Stimulated activated CD8-positive, alpha-beta memory T cell treated with anti-CD3 and anti-CD28 coated beads, Interleukin-12 subunit alpha, Interleukin-12 subunit beta, amount 100 ng/mL, for 24 hours (primary cell): ENCODE results near the gene KRT85.

Source experiments
- DNase-seq: peaks from one replicate; pipeline ENCODE4 v3.0.0-alpha.2; 2020; ENCODE audit errors: extremely low read depth

The KRT85 gene

DNA sequence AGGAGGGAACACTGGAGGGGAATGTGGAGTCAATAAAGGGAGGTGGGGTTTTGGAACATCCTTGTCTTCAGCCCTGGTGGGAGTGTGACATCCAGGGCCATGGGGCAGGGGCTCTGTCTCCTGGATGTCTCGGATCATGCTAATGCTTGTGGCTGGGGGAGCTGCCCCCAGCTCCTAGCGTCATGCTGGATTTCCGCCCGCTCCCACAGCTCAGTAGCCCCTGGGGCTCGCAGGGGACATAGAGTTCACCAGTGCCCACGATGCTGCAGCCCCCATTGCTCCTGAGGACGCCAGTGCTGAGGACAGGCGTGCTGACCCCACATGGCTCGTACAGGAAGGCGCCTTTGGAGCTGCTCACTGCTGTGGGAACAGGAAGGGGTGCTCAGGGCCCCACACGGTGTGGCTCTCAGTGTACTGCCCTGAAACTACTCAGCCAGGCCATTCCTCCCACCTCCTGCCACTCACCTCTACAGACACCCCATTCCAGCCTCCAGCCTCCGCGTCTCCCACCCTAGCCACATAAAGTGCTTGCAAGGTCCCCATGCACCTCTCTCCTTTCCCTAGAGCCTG lies 27.6 kb upstream of the KRT85 start:
- DNase-seq = no peak

DNA sequence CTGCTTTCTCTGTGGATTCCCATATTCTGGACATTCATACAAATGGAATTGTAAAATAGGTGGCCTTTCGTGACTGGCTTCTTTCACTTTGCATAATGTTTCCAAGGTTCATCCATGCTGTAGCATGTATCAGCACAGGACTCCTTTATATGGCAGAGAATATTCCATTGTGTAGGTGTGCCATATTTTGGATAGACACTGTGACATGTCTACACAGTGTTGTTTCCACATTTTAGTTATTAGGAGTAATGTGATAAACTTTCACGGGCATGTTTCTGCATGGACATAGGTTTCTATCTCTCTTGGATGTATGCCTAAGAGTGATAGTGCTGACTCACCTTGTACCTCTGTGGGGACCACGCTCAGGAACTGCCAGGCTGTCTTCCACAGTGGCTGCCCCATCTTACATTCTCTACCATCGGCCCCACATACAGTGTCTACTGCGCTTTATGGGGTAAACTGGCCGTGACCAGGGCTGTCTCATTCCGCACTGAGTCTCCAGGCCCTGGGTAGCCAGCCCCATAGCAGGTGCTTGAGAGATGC lies 25.3 kb upstream of the KRT85 start:
- no peak for DNase-seq

DNA sequence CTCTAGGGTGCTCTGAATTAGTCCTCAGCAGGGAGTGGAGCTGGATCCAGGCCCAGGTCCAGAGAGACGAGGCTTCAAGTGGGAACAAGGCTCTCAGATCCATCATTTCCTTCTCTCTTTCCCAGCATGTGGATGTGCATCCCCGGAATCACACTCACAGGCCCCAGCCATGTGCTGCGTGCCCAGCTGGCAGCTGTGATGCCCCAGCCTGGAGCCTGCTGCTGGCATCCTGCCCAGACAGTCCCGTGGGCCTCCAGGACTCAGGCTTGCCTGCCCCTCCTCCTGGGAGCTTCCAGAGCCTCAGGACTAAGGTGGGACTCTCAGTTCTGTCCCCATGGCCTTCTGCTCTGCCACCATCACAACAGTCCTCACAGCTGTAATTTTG lies 24.3 kb upstream of the KRT85 start:
- no peak for DNase-seq

DNA sequence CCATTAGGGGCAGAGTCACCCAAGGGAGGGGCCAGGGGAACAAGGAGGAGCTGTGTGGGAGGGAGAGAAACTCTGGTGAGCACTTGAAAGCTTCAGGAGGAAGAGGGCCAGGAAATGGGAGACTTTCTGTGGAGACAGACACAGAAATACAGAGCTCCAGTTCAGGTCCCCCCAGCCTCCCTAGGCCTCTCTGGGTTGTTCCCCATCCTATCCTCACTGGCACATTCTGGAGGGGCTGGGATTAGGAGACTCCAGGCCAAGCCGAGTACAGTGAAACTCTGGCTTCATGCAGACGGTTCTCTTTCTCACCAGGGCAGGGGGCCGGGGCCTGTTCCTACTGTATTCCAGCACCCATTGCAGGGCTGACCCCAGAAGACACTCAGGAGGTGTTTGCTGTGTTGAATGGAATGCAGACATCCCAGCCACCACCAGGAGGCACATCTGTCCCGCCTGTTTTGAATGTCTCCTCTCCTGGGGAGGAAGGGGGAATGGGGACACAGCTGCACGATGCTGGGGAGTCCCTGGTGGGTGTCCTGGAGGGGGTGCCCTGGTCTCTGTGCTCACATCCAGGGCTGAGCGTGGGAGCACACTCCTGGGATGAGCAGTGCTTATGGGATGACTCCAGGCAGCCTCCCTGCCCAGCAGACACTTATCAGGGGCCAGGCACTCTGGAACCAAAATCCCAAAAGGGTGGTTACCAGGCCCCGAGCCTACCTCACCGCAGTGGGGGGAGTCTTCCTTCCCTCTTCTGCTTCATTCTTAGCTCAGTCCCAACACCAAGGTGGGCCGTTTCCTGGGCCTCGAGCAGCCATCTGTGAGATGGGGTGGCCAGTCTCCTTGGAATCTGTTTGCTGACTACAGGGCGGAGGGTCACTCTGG lies 23.7 kb upstream of the KRT85 start:
- no peak for DNase-seq

DNA sequence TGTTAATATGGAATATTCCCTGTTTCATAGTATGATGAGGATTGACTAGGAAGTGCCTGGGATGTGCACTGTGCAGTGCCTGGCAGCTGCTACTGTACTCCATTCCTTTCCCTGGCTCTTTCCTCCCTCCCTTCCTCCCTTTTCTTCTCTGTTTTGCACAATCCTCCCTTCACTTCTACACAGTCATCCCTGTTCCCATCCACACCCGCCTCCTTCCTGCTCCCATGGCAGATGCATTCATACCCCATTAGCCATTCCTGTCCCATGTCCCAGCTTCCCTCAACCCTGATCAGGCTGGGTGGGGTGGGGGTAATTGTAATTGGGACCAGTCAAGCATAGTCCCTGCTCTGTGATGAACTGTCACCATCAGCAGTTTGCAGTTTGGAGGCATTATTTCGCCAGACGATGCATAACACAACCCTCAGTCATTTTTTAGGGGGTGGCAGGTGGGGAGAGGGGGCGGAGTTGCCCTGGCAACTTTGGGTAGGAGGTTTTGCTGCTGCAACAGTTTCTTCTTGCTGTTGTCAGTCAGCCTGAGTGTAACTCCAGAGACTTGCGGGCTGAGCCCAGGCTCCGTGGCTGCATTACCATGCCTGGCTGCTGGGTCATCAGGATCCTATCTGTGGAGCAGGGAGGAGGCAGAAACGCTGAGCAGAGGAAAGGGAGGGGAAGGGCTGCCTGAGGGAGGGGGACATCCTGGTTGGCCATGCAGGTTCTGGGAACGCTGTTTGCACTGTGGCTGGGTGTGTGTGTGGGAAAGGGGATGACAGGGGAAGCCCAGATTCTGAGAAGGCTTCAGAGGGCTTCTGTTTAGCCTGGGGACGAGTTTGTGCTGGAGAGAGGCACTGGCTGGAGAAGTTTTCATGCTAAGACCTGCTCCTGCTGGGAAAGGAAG lies 22.3 kb upstream of the KRT85 start:
- no peak for DNase-seq

DNA sequence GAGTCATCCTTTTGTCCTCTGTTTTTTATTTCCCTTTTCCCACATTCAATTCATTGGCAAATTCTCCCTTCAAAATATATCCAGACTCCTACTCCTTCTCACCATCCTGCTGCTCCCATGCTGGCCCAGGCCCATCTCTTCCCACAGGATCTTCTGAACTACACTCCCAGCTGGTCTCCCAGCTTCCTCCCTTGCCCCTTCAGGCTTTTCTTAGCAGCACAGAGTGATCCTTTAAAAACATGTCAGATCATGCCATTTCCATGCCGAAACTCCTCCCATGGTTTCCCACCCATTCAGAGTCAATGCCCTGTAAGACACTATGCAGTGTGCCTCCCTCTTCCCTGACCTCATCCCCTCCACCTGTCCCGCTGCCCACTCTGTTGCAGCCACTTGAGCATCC lies 20.6 kb upstream of the KRT85 start:
- DNase-seq = no peak

DNA sequence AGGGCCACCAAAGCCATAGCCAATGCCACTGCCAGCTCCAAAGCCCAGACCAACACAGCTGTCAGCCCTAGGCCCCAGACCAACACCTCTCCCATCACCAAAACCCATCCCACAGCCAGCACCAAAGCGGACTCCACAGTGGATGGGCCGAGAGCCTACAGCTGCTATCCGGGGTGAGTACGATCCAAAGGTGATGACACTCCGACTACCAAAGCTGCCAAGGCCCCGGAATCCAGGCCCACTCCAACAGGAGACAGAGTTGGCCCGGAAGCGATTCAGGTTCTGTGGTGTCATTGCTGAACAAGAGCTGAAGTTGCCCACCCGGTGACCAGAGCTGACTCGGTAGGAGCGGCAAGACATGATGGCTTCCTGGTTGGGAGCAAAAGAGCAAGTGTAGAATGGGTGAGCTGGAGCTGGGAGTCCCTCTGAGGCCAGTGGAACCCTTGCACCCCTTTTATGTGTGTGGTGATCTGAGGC lies 18.0 kb upstream of the KRT85 start, which contains the start of gene KRT84:
Gene KRT84 (minus strand): TSS at position 427 of the 477 bp plus-strand sequence. CDS start 67 bp downstream, at position 360.
- DNase-seq = no peak

DNA sequence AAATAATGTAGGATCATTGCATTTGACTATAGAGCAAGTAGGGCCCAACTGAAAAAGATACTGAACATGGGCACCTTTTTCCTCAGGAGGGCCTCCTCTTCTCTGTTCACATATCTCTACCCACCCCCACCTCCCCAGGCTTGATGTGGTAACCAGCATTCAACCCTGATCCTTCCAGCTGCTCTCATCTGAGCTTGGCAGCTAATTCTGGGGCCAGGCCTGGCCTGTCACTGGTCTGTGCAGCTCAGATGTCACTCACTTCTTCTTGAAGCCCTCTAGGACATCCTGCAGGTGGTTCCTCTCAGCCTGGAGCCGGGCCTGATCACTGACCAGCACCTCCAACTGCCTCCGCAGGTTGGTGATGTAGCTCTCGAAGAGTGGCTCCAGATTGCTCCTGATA lies 16.1 kb upstream of the KRT85 start:
- DNase-seq = no peak

DNA sequence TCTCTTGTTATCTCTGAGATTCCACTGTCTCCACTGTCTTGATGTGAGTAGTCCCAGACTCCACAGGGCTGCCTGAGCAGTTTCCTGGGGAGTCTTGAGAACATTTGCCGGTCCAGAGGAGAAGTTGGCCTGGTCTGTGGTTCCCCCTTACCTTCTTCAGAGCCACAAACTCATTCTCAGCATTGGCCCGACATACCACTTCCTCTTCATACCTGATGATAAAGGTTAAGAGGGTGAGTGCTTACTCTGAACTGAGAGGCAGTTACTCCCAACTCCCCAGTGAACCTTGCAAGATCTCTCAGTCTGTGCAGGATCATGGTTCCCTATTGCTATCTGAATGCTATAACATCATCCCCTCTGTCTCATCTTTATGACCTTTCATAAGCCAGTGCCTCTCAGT lies 15.6 kb upstream of the KRT85 start:
- no peak for DNase-seq

DNA sequence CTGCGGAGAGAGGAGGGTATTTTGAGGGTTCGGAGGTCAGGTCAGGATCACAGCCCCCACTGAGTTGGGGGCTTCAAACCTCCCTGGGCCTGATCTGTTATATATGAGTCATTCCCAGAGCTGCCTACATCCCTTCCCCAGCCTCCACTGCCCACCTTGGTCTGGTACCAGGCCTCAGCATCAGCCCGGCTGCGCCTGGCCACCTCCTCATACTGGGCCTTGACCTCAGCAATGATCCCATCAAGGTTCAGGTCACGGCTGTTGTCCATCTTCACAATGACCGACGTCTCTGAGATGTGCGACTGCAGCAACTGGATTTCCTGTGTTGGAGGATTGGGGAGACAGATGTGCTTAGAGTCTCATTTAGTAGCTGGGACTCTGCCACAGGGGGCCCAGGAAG lies 13.9 kb upstream of the KRT85 start:
- DNase-seq = no peak

DNA sequence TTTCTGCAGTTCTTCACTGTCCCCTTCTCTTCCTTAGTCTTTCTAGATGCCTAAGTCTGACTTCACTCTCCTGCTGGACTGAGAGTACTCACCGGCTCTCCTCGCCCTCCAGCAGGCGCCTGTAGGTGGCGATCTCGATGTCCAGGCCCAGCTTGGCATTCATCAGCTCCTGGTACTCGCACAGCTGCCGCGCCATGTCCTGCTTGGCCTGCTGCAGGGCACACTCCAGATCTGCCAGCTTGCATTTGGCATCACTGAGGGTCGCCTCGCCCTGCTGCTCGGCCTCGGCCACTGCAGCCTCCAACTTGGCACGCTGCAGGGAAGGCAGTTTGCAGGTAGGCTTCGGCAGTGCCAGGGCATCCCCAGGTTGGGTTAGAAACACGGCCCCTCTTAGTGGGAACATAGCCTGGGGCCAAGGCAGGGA lies 13.0 kb upstream of the KRT85 start:
- DNase-seq = no peak

DNA sequence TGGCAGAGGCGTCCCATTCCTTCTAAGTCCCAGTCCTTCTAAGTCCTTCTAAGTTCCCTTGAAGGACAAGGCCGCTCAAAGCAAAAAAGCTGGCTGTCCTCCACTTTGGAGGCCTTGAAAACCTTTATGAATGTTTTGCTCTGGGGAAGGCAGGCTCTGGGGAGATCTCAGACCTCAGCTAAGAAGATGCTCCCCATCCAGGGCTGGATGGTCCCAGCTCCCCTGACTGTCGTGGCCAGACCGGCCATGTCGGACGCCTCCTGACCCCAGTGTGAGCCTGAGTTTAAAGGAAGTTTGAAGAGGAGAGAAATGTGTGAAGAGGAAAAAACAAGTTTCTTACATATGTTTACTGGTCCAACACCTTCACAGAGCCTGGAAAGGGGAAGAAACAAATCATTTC lies 12.3 kb upstream of the KRT85 start:
- no peak for DNase-seq

DNA sequence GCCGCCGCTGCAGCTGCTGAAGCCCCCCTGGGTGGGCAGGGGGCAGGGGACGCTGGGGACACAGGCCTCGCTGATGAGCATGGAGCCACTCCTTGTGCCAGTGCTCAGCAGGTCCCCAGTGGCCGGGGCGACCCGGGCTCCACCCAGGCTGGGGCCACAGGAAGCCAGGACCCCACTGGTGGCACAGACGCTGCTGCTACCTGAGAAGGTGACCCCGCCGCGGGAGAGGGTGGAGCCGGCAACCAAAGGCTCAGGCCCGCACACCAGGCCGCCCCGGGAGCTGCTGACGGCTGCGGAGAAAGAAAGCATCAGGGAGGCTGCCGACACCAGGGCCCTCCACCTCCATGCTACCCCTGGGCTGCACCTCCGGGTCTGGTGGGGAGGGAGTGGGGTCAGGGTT lies 10.8 kb upstream of the KRT85 start:
- no peak for DNase-seq

DNA sequence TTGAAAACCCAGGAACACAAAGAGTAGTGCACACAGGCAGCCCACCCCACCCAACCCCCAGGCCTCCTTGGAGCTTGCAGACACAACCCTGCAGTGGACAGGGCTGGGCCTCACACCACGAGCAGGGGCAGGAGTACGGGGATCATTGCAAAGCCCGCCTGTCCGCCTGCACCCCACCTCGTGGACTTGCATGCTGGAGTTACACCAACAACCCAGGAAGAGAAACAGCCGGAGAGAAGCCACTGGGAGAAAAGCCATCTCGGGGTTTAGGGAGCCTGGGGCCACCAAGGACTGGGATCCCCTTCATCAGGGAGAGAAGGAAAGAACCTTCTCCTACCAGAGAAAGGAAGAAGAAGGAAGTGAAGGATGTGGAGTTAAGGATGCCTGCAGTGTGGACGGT lies 10.0 kb upstream of the KRT85 start:
- no peak for DNase-seq

DNA sequence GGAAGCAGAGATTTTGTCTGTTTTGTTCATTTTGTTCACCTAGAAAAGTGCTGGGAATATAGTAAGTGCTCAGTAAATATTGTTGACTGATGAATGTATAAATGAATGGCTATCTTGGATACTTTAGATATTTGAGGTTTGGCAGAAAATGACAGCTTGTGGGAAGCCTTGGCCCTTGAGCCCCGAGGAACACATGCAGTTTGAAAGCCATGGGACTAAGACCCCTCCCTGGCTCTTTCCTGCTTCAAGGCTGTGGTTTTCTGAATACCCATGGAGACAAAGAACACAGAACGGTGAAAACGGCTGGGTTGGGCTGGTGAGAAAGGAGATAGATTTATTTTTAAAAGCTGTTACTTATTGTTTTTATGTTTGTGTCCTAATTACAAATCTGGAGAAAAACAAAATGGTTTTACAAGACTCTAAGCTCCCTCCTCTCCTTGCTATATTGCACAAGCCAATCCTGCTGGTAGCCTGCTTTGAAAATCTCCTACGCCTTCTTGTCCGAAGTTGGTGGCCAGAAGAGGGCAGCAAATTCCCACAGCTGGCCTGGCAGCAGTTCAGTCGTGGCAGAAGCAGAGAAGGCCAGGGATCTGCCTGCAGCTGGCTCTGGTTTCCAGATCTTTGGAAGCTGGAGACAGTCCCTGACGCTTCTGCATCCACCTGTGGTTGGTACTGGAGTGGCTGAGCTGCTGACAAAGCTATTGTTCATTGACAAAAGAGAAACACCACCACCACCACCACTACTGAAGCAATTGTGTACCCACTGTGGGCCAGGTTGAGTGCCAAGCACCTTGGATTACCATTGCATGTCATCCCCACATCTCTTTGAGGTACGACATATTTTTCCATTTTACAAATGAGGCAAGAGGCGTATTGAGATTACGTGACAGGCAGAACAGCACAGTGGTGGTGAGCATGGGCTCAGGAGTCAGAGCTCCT lies 5.2 kb upstream of the KRT85 start:
- no peak for DNase-seq

DNA sequence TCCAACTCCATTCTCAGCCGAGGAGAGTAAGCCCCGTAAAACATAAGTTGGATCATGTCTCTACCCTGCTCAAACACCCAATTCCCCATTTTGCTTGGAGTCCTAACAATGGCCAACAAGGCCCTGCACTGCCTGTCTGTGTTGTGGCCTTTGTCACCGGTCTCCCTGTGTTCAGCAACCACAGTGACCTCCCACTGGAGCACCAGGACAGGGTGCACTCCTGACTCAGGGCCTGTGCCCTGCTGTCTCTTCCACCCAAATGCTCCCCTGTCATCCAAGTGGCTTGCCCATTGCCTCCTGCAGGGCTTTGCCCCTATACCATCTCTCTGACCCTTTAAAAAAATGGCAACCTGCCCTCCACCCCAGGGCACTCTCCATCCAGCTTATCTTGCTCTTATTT lies 4.4 kb upstream of the KRT85 start:
- no peak for DNase-seq

DNA sequence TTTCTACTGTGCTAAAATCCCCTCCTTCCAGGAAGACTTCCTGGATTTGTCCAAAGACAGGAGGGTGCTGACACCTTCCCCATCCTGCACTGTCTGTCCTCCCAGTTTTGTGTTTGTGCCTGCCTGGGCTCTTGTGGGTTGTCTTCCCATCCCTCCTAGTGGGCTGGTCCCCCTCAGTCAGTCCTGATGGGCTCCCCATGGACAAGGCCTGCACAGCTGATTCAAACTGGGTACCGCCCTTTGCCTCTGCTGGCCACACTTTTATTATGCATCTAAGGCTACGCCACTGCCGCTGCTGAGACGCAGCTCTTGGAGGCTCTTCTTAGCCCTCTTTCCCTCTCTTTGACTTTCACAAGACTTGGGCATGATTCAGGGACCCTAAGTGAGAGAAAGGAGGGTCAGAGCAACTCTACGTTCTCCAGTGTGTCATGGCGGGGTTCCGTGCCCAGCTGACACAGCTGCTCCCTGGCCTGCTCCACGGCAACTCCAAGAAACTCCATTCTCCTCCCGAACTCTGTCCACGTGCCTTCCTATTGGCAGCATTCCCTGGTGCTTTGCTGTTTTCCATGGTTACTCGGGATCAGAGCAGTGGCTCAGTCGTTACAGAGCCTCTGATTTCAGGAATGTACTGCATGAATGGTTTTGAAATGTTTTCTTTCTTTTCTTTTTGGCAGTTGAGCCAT lies 3.8 kb upstream of the KRT85 start:
- no peak for DNase-seq

DNA sequence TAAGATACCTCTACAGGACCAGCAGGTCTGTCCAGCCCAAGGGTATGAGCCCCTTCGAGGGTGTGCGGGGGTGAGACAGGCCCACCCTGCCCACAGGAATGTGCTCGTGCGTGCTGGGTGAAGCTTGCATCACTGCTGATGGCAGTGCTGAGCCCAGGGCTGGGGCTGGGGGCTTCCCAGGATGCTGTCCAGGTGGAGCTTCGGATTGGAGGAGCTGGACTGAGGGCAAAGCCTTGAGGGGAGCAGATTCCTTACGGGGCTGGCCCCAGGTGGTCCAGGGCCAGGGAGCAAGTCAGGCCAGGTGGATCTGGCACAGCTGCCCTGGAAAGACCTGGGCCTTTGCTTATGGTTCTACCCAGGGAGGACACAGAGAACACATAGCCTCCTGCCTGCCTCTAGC lies 2.5 kb upstream of the KRT85 start:
- no peak for DNase-seq

DNA sequence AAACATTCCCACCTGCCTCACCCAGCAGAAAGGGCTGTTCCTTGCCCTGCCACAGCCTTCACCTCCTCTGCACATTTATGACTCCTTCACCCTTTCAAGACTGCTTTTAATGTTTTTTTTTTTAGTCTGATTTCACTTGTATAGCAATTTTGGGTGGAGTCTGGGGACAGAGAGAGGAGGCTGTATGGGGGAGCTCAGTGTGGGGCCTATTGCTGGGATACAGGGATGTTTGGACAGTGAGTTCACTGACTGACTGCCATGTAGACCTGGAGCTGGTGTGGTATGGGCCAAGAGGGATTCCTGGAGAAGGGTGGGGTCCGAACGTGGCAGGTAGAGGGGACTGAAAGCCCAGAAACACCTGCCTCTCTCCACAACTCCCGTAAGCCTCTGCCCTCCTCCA lies 1.9 kb upstream of the KRT85 start:
- DNase-seq = no peak

DNA sequence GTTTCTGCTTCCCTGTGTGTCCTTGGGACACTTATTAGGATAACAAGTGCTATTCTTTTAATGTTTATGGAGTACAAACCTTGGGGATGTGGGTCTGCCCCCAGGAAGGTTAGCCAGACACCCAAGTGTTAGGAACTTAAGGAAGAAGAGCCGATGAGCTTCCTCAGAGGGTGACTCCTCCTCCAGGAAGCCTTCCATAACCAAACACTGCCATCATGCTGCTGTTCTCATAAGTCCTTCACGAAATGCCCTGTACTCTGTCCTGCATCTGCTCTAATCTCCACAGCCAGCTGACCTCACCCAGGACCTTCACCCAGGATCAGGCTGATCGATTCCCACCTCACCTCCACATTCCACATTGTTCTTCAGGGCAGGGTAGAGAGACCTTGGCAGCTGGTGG lies 1.2 kb upstream of the KRT85 start:
- DNase-seq = no peak
